Heart left ventricle (tissue), 13 donors: Measurements from ENCODE around the gene JAKMIP1.

Experiments
- CTCF ChIP-seq, 12 donors: fragments of 200-600 bp; sonication (generic) in 4 of 12; IDR thresholded peaks; one replicate each; pipeline versions ENCODE4 v1.5.0 to v1.8.0; 2018 to 2022; ENCODE audit warnings: antibody characterized with exemption in 12 of 12, mild to moderate bottlenecking in 5 of 12
- POLR2A ChIP-seq, 2 donors: fragments of 450-650 bp; IDR thresholded peaks; one replicate each; pipeline ENCODE4 v1.6.1; 2017; ENCODE audit warnings: antibody characterized with exemption in 2 of 2, mild to moderate bottlenecking in 2 of 2, moderate library complexity in 2 of 2
- donor health status: ischemic (EF 13 %, LVEDD 7.1; RV severe dilation, severe dysfunction).
- donor health status: DM: no; HTN: yes; CAD: no.
- donor health status: DM: no; HTN: no; CAD: no.
- donor health status: ischemic (EF 25% LVEDD 6.9; RV normal size, moderate dysfunction).
- donor health status: ischemic (EF 25% LVEDD 5.7; RV mildly dilated, moderate dysfunction).
- donor health status: ischemic (EF 35%, LVEDD 5.7; RV mildly dilated, moderate dysfunction).
- donor health status: nonischemic (EF 11% LVEDD 7.7; RV severe dilation, severe dysfunction).
- donor health status: DM: yes; HTN: yes; CAD: no.
- donor health status: PGD.
- donor health status: ischemic (EF 29% LVEDD 5.4; RV normal size, mild dysfunction).
- donor health status: nonischemic (EF 23%, LVEDD 6.1; RV moderate dilation, normal function).

- TF ChIP-seq CTCF (IDR thresholded peaks at IDR 0.05), result no peak
- no peak for TF ChIP-seq POLR2A (IDR thresholded peaks at IDR 0.05)
These were observed 95.7 kb downstream of the JAKMIP1 start for GRCh38 chr4:6104541-6105130.
